CD8-positive, alpha-beta memory T cell (primary cell): ENCODE measurements around the gene RBM4. TPM values are rescaled to one million over a fixed set of nuclear protein-coding genes. Genes with fewer than 3 reads are reported as not detected.

Source experiments
- CTCF ChIA-PET: fragments of 350-600 bp; sonication (Branson Sonifier 250); formaldehyde crosslinking; loops from one replicate; lab custom pipeline; 2021; ENCODE audit warnings: antibody characterized with exemption; lab: Charles Lee
- POLR2A ChIA-PET: fragments of 350-600 bp; sonication (Branson Sonifier 250); formaldehyde crosslinking; loops from one replicate; lab custom pipeline; 2021; ENCODE audit warnings: antibody characterized with exemption; lab: Charles Lee
- DNase-seq, 5 donors: peaks; one replicate each; pipeline versions ENCODE4 v3.0.0 to v3.0.0-alpha.2; 2020 to 2022; ENCODE audit warnings: mixed read lengths in 1 of 5
- H3K27ac ChIP-seq: one replicate; pipeline ENCODE4 v1.7.0; 2013; ENCODE audit warnings: low read depth, mild to moderate bottlenecking, low read length, moderate library complexity
- H3K27me3 ChIP-seq: 2 replicates; pipeline ENCODE4 v1.7.0; 2013; ENCODE audit warnings: low read length, mild to moderate bottlenecking; ENCODE audit not compliant: insufficient read depth, poor library complexity, severe bottlenecking
- H3K36me3 ChIP-seq: 2 replicates; pipeline ENCODE4 v1.7.0; 2013; ENCODE audit warnings: mild to moderate bottlenecking, low read length, moderate library complexity; ENCODE audit not compliant: insufficient read depth
- H3K4me1 ChIP-seq: 2 replicates; pipeline ENCODE4 v1.7.0; 2013; ENCODE audit warnings: mild to moderate bottlenecking, low read length, moderate library complexity; ENCODE audit not compliant: insufficient read depth
- H3K4me3 ChIP-seq: 2 replicates; pipeline ENCODE4 v1.7.0; 2013; ENCODE audit warnings: mild to moderate bottlenecking, low read length
- H3K9me3 ChIP-seq: 2 replicates; pipeline ENCODE4 v1.7.0; 2013; ENCODE audit warnings: mild to moderate bottlenecking, low read length
- H3K27ac Mint-ChIP-seq, 8 donors: one replicate each; pipeline ENCODE4 v1.8.0; 2020 to 2021; ENCODE audit warnings: mixed read lengths in 8 of 8, mild to moderate bottlenecking in 6 of 8, inconsistent platforms in 3 of 8, moderate library complexity in 3 of 8
- H3K27me3 Mint-ChIP-seq, 2 donors: one replicate each; pipeline ENCODE4 v1.8.0; 2020 to 2021; ENCODE audit warnings: mixed read lengths in 2 of 2, mild to moderate bottlenecking in 1 of 2, moderate library complexity in 1 of 2
- H3K36me3 Mint-ChIP-seq, 3 donors: one replicate each; pipeline ENCODE4 v1.8.0; 2020 to 2021; ENCODE audit warnings: mixed read lengths in 3 of 3, inconsistent platforms in 1 of 3, mild to moderate bottlenecking in 1 of 3
- H3K4me1 Mint-ChIP-seq, 3 donors: one replicate each; pipeline ENCODE4 v1.8.0; 2020 to 2021; ENCODE audit warnings: mixed read lengths in 3 of 3, inconsistent platforms in 1 of 3, mild to moderate bottlenecking in 1 of 3
- H3K4me3 Mint-ChIP-seq, 7 donors: one replicate each; pipeline ENCODE4 v1.8.0; 2020 to 2021; ENCODE audit warnings: mixed read lengths in 7 of 7, mild to moderate bottlenecking in 6 of 7, moderate library complexity in 4 of 7, inconsistent platforms in 2 of 7
- H3K9me3 Mint-ChIP-seq, 5 donors: one replicate each; pipeline ENCODE4 v1.8.0; 2020 to 2022; ENCODE audit warnings: mixed read lengths in 5 of 5, mild to moderate bottlenecking in 3 of 5, moderate library complexity in 2 of 5, inconsistent platforms in 1 of 5
- polyA plus RNA-seq: library from polyadenylated mRNA; unstranded; fragments of 300-500 nt; fragmentation: Illumina TruSeq; gene quantifications from one replicate; pipeline ENCODE4 v1.2.3, GENCODE V29; 2021
- total RNA-seq, 2 experiments: library from RNA; stranded (reverse); gene quantifications; one replicate each; pipeline ENCODE4 v1.2.3, GENCODE V29; 2021

The RBM4 gene
- total and polyA plus RNA-seq, 3 experiments from 2014 or later, result 115 to 224 (median 124) TPM

- H3K4me1 Mint-ChIP-seq, result peaks cover 0 to 2% (median 0%) of the 10 kb centered on the region in 3 donors
- Histone ChIP-seq H3K4me3 (no peak overlapping the region), H3K36me3 (no peaks in the 10 kb centered on the region), H3K27me3 (no peaks in the 10 kb centered on the region), H3K27ac (no peak overlapping the region), H3K9me3 (no peaks in the 10 kb centered on the region), H3K4me1 (no peaks in the 10 kb centered on the region)
- peak in 1 of 5 donors; percentile 39 for DNase-seq
- no peaks in the 10 kb centered on the region for H3K9me3 Mint-ChIP-seq
- peaks cover 0 to 7% of the 10 kb centered on the region in 2 donors for H3K27me3 Mint-ChIP-seq
- POLR2A ChIA-PET, result no interaction called here
- no peaks in the 10 kb centered on the region for H3K36me3 Mint-ChIP-seq
- CTCF ChIA-PET, result interaction anchor here (1.2 to 1.8 kb wide), 3 partner anchors 140 to 189 kb away, joined by 3 to 4 read pairs (median 3); no protein-coding TSS in a partner anchor
- H3K27ac Mint-ChIP-seq, result no peak overlapping the region
- H3K4me3 Mint-ChIP-seq, result no peak overlapping the region
Observed at GRCh38 chr11:66692446-66692845, 53.9 kb downstream of the RBM4 start.

DNA sequence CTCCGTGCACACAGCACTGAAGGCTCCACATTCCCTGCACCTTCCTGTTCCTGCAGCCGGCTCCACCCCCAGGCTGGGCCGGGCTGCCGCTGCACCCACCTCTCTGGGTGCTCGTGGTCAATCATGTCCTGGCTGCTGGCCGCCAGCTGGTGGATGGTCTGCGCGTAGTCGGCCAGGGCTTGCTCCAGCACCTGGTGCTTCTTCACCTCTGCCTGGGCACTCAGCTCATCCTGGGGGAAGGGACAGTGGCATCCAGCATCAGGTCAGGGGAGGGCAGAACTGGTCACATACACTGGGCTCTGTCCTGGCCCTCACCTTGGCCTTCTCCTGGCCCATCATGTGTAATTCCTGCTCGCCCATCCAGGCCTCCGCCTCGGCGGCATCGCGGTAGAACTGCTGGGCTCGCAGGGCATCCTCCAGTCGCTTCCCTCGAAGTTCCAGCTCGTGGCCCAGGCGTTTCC lies 54.4 kb downstream of the RBM4 start:
- no peaks in the 10 kb centered on the region for H3K36me3 ChIP-seq
- no peak overlapping the region for H3K27ac ChIP-seq
- peak in 1 of 5 donors; percentile 29 for DNase-seq
- Mint-ChIP-seq H3K27me3 (peaks cover 0 to 7% of the 10 kb centered on the region in 2 donors), H3K4me3 (no peak overlapping the region), H3K36me3 (no peaks in the 10 kb centered on the region), H3K9me3 (no peaks in the 10 kb centered on the region), H3K4me1 (peaks cover 0 to 2% (median 0%) of the 10 kb centered on the region in 3 donors), H3K27ac (no peak overlapping the region)
- CTCF ChIA-PET, result interaction anchor here (1.2 to 1.8 kb wide), 4 partner anchors 31 to 189 kb away, joined by 3 to 4 read pairs (median 3); no protein-coding TSS in a partner anchor
- POLR2A ChIA-PET, result interaction anchor here (0.5 kb wide), 1 partner anchor 8 kb away, joined by 5 read pairs; no protein-coding TSS in a partner anchor
- H3K4me1 ChIP-seq, result no peaks in the 10 kb centered on the region
- no peaks in the 10 kb centered on the region for H3K27me3 ChIP-seq
- no peaks in the 10 kb centered on the region for H3K9me3 ChIP-seq
- no peak overlapping the region for H3K4me3 ChIP-seq

GRCh38 chr11:66693356-66694055 lies 55.0 kb downstream of the RBM4 start:
- Histone ChIP-seq H3K27me3 (no peaks in the 10 kb centered on the region), H3K27ac (no peak overlapping the region), H3K36me3 (no peaks in the 10 kb centered on the region), H3K4me1 (no peaks in the 10 kb centered on the region), H3K9me3 (no peaks in the 10 kb centered on the region), H3K4me3 (no peak overlapping the region)
- H3K4me1 Mint-ChIP-seq, result peaks cover 0 to 2% (median 0%) of the 10 kb centered on the region in 3 donors
- no peaks in the 10 kb centered on the region for H3K36me3 Mint-ChIP-seq
- POLR2A ChIA-PET, result interaction anchor here (0.5 kb wide), 1 partner anchor 9 kb away, joined by 5 read pairs; no protein-coding TSS in a partner anchor
- H3K9me3 Mint-ChIP-seq, result no peaks in the 10 kb centered on the region
- CTCF ChIA-PET, result interaction anchor here (1.1 to 1.8 kb wide), 5 partner anchors 30 to 190 kb away, joined by 3 to 4 read pairs (median 3); no protein-coding TSS in a partner anchor
- H3K4me3 Mint-ChIP-seq, result no peak overlapping the region
- H3K27me3 Mint-ChIP-seq, result peaks cover 0 to 7% of the 10 kb centered on the region in 2 donors
- DNase-seq, result peak in 1 of 5 donors; percentile 16
- H3K27ac Mint-ChIP-seq, result no peak overlapping the region

- no peaks in the 10 kb centered on the region for H3K9me3 Mint-ChIP-seq
- no peak overlapping the region for H3K27ac Mint-ChIP-seq
- ChIA-PET CTCF (interaction anchor here (1.1 to 1.8 kb wide), 3 partner anchors 30 to 189 kb away, joined by 3 to 4 read pairs (median 3); no protein-coding TSS in a partner anchor), POLR2A (no interaction called here)
- H3K4me3 Mint-ChIP-seq, result no peak overlapping the region
- no peaks in the 10 kb centered on the region for H3K27me3 ChIP-seq
- peaks cover 0 to 2% (median 0%) of the 10 kb centered on the region in 3 donors for H3K4me1 Mint-ChIP-seq
- H3K9me3 ChIP-seq, result no peaks in the 10 kb centered on the region
- peaks cover 1 to 7% of the 10 kb centered on the region in 2 donors for H3K27me3 Mint-ChIP-seq
- no peaks in the 10 kb centered on the region for H3K36me3 Mint-ChIP-seq
- no peaks in the 10 kb centered on the region for H3K36me3 ChIP-seq
- H3K4me3 ChIP-seq, result no peak overlapping the region
- DNase-seq, result peak in 1 of 5 donors; percentile 40
- no peak overlapping the region for H3K27ac ChIP-seq
- no peaks in the 10 kb centered on the region for H3K4me1 ChIP-seq
Observed at GRCh38 chr11:66694056-66694410, 55.5 kb downstream of the RBM4 start.

DNA sequence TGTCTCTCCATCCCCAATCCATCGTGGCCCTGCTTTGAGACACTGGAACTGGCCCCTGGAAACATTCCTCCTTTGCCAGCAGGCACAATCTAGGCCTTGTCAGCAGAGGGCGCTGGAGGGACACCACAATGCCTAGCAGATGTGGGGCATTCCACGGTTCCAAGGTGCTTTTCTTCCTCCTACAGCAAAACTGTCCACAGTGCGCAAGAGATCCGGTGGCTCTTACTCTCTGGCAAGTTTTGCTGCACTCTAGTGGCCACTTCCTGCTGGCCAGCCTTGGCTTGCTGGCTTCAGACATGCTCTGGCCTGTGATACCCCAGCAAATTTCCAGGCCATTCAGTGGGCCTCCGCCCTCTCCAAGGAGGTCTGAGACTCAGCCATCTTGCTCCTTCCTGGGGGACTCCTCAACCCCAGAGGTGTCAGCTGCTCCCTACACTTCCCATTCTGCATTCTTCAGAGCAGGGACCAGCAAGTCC lies 56.3 kb downstream of the RBM4 start:
- no peak overlapping the region for H3K27ac Mint-ChIP-seq
- CTCF ChIA-PET, result interaction anchor here (1.1 to 2.8 kb wide), 5 partner anchors 12 to 186 kb away, joined by 3 to 22 read pairs (median 4); no protein-coding TSS in a partner anchor
- peak; percentile 69 to 86 (median 76) for DNase-seq

More for the DNA sequence above, 56.3 kb downstream of the RBM4 start:
- Histone ChIP-seq H3K4me3 (no peak overlapping the region), H3K27me3 (no peaks in the 10 kb centered on the region), H3K36me3 (no peaks in the 10 kb centered on the region), H3K4me1 (no peaks in the 10 kb centered on the region), H3K27ac (no peak overlapping the region), H3K9me3 (no peaks in the 10 kb centered on the region)
- POLR2A ChIA-PET, result no interaction called here
- Mint-ChIP-seq H3K4me1 (peaks cover 0 to 2% (median 0%) of the 10 kb centered on the region in 3 donors), H3K4me3 (no peak overlapping the region), H3K9me3 (no peaks in the 10 kb centered on the region), H3K27me3 (peaks cover 1 to 7% of the 10 kb centered on the region in 2 donors), H3K36me3 (no peaks in the 10 kb centered on the region)

Other genes starting within 250 kb of the RBM4 start
- not detected for gene NPAS4, start 217.7 kb upstream of the RBM4 start, total RNA-seq
- gene NPAS4, start 217.7 kb upstream of the RBM4 start, polyA plus RNA-seq, result not detected
- gene MRPL11, start 199.9 kb upstream of the RBM4 start, total RNA-seq, result 100 to 1,000 TPM; 148 to 152 TPM
- 86.9 TPM for gene MRPL11, start 199.9 kb upstream of the RBM4 start, polyA plus RNA-seq
- 1 to 10 TPM; 5.3 to 6.6 TPM for gene PELI3, start 171.8 kb upstream of the RBM4 start, total RNA-seq
- 7.0 TPM for gene PELI3, start 171.8 kb upstream of the RBM4 start, polyA plus RNA-seq
- 10 to 100 TPM; 67.7 to 80.1 TPM for gene DPP3, start 158.3 kb upstream of the RBM4 start, total RNA-seq
- 32.5 TPM for gene DPP3, start 158.3 kb upstream of the RBM4 start, polyA plus RNA-seq
- 10 to 100 TPM; 17.7 to 21.2 TPM for gene BBS1, start 128.1 kb upstream of the RBM4 start, total RNA-seq
- 15.6 TPM for gene BBS1, start 128.1 kb upstream of the RBM4 start, polyA plus RNA-seq
- gene ZDHHC24, start 92.7 kb upstream of the RBM4 start, total RNA-seq, result 10 to 100 TPM; 16.6 to 17.1 TPM
- gene ZDHHC24, start 92.7 kb upstream of the RBM4 start, polyA plus RNA-seq, result 21.5 TPM
- under 1 TPM; 0.31 to 0.33 TPM for gene ACTN3, start 91.8 kb upstream of the RBM4 start, total RNA-seq
- not detected for gene ACTN3, start 91.8 kb upstream of the RBM4 start, polyA plus RNA-seq
- gene CTSF, start 70.1 kb upstream of the RBM4 start, total RNA-seq, result 1 to 10 TPM; 5.6 to 6.0 TPM
- gene CTSF, start 70.1 kb upstream of the RBM4 start, polyA plus RNA-seq, result 20.6 TPM
- gene CCDC87, start 45.6 kb upstream of the RBM4 start, total RNA-seq, result under 1 TPM; 0.20 to 0.27 TPM
- not detected for gene CCDC87, start 45.6 kb upstream of the RBM4 start, polyA plus RNA-seq
- gene CCS, start 45.5 kb upstream of the RBM4 start, total RNA-seq, result 10 to 100 TPM; 24.1 to 25.7 TPM
- gene CCS, start 45.5 kb upstream of the RBM4 start, polyA plus RNA-seq, result 41.1 TPM
- 100 to 1,000 TPM; 152 to 165 TPM for gene RBM14, start 22.1 kb upstream of the RBM4 start, total RNA-seq
- 87.9 TPM for gene RBM14, start 22.1 kb upstream of the RBM4 start, polyA plus RNA-seq
- gene RBM4B, start 39.2 kb downstream of the RBM4 start, total RNA-seq, result 10 to 100 TPM; 19.5 to 20.0 TPM
- gene RBM4B, start 39.2 kb downstream of the RBM4 start, polyA plus RNA-seq, result 13.1 TPM
- under 1 TPM; 0.81 to 0.84 TPM for gene SPTBN2, start 90.5 kb downstream of the RBM4 start, total RNA-seq
- not detected for gene SPTBN2, start 90.5 kb downstream of the RBM4 start, polyA plus RNA-seq
- 10 to 100 TPM; 34.1 to 41.2 TPM for gene RCE1, start 204.7 kb downstream of the RBM4 start, total RNA-seq
- 32.8 TPM for gene RCE1, start 204.7 kb downstream of the RBM4 start, polyA plus RNA-seq
- 10 to 100 TPM; 35.5 to 42.8 TPM for gene LRFN4, start 218.4 kb downstream of the RBM4 start, total RNA-seq
- 2.2 TPM for gene LRFN4, start 218.4 kb downstream of the RBM4 start, polyA plus RNA-seq